ENCODE measurements around the gene LMNA.
"Not testable (repeated sequence)": the region's sequence is repeated elsewhere in the genome, so short reads cannot be mapped to it uniquely, and the experiment has no call there.

Gene LMNA

DNA sequence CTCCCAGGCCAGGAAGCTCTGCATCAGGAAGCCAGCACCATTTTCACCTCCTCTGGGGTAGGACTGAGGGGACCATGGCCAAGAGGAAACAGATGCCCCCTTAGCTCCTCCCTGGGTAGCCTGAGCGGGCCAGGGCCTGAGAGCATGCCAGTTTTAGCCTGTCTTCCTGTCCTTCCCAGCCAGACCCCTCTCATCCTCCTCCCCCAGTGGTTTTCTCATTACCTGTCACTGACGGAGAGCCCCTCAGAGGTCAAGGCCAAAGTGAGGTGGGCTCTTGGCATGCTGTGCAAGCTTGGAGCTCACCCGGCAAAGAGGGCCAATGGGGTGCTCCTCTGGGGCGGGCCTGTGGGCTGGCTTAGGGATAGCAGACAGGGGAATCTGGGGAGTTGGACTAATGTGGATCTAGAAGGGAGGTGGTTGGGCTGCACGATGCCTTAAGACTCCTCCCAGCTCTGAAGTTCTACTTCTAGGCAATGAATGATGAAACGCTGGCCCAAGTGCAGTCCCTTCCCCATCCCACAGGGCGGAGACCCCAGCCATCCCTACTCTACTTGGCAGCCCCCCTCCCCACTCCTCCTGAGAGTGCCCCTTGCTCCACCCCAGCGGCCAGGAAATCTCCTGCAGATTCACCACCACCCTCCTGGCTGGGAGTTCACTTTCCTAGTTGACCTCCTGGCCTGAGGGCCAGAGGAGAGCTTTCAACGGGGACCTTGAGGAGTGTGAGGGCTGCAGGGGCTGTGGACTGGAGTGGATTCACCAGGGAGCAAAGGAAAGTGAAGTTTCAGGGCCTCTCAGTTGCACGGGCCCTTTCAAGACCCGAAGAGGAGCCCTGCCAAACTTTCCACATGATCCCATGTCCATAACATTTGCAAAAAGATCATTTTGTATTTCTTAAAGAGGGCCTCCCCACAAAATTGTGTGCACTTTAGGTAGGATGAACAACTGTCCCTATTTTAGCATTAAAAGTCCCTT lies 9.4 kb upstream of the LMNA start:
- DNase-seq (ENCODE audit: low spot score) = no peak

- DNase-seq (ENCODE audit: low spot score) = peak; percentile 46
Measured at GRCh38 chr1:156106624-156107488, 7.7 kb upstream of the LMNA start.

DNA sequence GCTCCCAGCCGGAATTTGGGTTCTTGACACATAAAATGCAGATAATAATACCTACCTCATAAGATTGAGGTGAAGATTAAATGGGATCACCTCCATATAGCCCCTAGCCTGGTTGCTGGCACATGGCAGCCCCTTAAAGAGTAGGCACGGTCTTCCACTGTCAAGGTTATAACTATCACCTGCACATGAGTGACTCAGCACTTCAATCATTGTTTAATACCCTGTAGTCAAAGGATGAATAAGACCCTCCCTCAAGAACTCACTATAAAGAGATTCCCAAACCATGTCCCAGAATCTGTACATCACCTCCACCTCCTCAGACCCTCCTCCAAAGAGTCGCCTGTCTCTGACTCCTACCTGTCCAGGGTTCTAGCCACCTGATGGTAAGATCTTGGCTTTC lies 6.5 kb upstream of the LMNA start:
- no peak for DNase-seq (ENCODE audit: low spot score)

GRCh38 chr1:156108664-156109241 lies 5.8 kb upstream of the LMNA start:
- DNase-seq (ENCODE audit: low spot score) = no peak

DNA sequence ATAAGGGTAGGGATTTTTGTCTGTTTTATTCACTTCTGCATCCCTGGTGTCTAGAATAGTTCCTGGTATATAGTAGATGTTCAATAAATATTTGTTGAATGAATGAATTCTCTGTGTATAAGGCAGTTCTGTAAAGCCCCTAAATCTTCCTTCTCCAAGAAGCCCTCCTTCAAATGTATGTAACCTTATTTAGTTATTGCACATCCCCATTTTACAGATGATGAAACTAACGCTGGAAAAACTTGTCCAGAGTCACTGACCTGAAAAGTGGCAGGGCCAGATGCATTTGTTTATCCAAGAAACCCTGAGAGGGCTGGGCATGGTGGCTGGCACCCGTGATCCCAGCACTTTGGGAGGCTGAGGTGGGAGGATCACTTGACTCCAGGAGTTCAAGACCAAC lies 4.3 kb upstream of the LMNA start:
- DNase-seq (ENCODE audit: low spot score) = no peak

- DNase-seq (ENCODE audit: low spot score) = no peak
Measured at GRCh38 chr1:156111355-156111962, 3.1 kb upstream of the LMNA start.

DNA sequence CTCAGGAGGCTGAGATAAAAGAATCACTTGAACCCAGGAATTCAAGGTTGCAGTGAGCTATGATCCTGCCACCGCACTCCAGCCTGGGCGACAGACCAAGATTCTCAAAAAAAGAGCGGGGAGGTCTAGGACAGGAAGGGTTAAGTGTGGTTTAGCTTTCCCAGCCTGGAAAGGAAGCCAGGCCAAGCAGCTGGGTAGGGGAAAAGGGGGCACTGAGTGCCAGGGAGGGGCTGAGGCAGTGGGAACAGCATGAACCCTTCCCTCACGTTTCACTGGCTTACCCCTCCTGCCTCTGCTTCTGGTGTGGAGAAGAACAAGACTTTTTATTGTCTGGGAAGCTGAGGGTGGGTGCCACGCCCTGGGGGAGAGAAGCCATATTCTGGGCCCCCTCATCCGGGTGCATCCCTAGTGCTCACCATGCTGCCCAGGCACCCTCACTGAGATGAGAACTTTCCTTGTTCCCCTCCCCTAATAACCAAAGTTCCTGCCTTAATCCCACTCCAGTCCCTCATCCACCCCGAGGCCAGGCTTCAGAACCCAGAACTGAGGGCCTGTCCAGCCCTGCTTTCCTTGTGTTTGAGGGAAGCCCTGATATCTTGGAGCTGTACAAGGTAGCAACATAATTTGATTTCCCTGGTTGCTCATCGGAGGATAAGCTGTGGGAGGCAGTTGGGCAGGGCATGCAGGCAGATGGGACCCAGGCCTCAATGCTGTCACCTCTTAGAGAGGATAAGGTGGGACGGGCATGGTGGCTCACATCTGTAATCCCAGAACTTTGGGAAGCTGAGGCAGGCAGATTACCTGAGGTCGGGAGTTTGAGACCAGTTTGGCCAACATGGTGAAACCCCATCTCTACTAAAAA lies 2.0 kb upstream of the LMNA start:
- no peak for DNase-seq (ENCODE audit: low spot score)

DNA sequence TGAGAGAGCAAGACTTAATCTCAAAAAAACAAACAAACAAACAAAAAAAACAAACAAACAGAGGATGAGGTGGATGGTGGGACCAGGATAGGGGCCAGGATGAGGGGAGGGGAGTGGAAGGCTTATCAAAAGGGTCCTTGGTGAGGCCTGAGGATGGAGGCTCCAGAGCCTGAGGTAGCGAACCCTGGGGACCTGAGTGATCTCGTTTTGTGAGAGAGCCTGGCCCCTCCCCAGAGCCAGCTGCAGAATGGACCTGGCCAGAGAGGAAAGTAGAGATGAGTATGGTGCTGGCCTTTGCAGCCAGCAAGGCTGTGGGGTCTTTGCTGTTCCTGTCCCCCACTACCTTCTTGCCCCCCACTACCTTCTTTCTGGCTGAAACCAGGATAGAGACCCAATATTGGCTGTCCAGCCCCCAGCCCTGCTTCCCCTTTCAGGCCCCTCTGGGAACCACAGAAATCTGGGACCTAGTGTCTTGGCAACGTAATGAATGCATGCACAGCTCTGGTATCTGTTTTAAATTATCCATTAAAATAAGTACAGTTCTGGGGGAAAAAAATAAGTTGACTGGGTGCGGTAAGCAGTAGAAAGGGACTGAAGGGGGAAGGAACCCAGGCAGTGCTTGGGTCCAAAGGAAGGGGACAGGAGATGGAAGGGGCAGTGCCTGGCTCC lies 1.1 kb upstream of the LMNA start:
- DNase-seq (ENCODE audit: low spot score) = no peak

DNA sequence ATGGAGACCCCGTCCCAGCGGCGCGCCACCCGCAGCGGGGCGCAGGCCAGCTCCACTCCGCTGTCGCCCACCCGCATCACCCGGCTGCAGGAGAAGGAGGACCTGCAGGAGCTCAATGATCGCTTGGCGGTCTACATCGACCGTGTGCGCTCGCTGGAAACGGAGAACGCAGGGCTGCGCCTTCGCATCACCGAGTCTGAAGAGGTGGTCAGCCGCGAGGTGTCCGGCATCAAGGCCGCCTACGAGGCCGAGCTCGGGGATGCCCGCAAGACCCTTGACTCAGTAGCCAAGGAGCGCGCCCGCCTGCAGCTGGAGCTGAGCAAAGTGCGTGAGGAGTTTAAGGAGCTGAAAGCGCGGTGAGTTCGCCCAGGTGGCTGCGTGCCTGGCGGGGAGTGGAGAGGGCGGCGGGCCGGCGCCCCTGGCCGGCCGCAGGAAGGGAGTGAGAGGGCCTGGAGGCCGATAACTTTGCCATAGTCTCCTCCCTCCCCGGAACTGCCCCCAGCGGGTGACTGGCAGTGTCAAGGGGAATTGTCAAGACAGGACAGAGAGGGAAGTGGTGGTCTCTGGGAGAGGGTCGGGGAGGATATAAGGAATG lies 505 bp downstream of the LMNA start:
- no peak for DNase-seq (ENCODE audit: low spot score)

GRCh38 chr1:156115514-156116374 lies 1.2 kb downstream of the LMNA start:
- no peak for DNase-seq (ENCODE audit: low spot score)

DNA sequence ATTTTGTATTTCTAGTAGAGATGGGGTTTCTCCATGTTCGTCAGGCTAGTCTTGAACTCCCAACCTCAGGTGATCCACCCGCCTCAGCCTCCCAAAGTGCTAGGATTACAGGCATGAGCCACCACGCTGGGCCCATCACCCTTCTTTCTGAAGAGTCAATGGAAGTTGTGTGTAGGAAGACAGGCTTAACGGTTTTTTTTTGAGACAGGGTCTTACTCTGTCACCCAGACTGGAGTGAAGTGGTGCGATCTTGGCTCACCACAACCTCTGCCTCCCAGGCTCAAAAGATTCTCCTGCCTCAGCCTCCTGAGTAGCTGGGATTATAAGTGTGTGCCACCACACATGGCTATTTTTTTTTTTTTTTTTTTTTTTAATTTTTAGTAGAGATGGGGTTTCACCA lies 2.2 kb downstream of the LMNA start:
- not testable (repeated sequence) for DNase-seq (ENCODE audit: low spot score)

GRCh38 chr1:156117414-156118176 lies 3.1 kb downstream of the LMNA start:
- DNase-seq (ENCODE audit: low spot score) = no peak

- no peak for DNase-seq (ENCODE audit: low spot score)
Measured at GRCh38 chr1:156118177-156118868, 3.8 kb downstream of the LMNA start.

GRCh38 chr1:156119503-156120209 lies 5.1 kb downstream of the LMNA start:
- no peak for DNase-seq (ENCODE audit: low spot score)

GRCh38 chr1:156120318-156120717 lies 5.8 kb downstream of the LMNA start:
- no peak for DNase-seq (ENCODE audit: low spot score)

DNA sequence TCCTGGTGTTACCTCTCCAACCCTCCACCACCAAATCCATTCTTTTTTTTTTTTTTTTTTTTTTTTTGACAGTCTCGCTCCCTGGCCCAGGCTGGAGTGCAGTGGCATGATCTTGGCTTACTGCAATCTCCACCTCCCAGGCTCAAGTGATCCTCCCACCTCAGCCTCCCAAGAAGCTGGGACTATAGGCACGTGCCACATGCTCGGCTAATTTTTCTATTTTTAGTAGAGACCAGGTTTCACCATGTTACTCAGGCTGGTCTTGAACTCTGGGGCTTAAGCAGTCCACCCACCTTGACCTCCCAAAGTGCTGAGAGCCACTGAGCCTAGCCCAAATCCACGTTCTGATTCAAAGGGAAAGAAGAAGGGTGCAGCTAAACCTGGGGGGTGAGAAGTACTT lies 6.5 kb downstream of the LMNA start:
- DNase-seq (ENCODE audit: low spot score) = not testable (repeated sequence)

DNA sequence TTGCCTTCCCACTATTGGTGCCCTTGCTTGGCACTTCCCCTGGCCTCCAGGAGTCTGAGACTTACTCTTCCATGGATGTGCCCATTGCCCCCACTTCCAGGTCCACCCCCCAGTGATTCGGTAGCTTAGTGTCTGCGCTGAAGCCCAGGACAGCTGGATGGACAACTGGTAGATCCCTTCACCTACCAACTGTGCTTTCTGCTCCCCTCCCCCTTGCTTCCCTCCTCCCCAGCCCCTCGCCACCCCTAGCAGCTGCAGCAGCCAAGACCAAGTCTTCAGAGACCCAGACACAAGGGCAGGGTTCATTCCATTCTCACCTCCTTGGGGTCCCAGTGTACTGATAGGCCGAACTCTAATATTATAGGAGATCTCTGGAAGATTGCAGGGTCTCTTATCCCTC lies 6.9 kb downstream of the LMNA start:
- DNase-seq (ENCODE audit: low spot score) = no peak

Data from NAMALWA (cell line).